Pericardium fibroblast (primary cell): ENCODE measurements around the gene KIF19. TPM values are rescaled to one million over a fixed set of nuclear protein-coding genes. Genes with fewer than 3 reads are reported as not detected.

ENCODE experiments used
- total RNA-seq: library from RNA; depleted of rRNA; stranded (reverse); fragments of >200 nt; gene quantifications from 2 replicates; pipeline ENCODE4 v1.2.3, GENCODE V29; 2015

The KIF19 gene
- not detected in 2 replicates for total RNA-seq

GRCh38 chr17:74325743-74326379 is at the start of gene KIF19:
Gene KIF19, plus strand, starts transcription at chr17:74326226. Its CDS starts 124 bp downstream, at chr17:74326350.

GRCh38 chr17:74361230-74362068 is 35.4 kb downstream of the KIF19 start, which contains the start of gene BTBD17:
Gene BTBD17, minus strand, starts transcription at chr17:74361868. Its CDS starts 49 bp downstream, at chr17:74361819.

GRCh38 chr17:74367206-74367605 is 41.2 kb downstream of the KIF19 start, which contains the start of gene GPR142:
Gene GPR142, plus strand, starts transcription at chr17:74367506. Its CDS starts 2,035 bp downstream, at chr17:74369541.

Other genes with a start within 250 kb of the KIF19 start
- 1,163 and 1,192 TPM in 2 replicates for gene RPL38, start 122.5 kb upstream of the KIF19 start, total RNA-seq
- 11.9 and 18.2 TPM in 2 replicates for gene TTYH2, start 112.7 kb upstream of the KIF19 start, total RNA-seq
- not detected in 2 replicates for gene DNAI2, start 52.0 kb upstream of the KIF19 start, total RNA-seq
- not detected in 2 replicates for gene BTBD17, start 35.6 kb downstream of the KIF19 start, total RNA-seq
- not detected in 2 replicates for gene GPR142, start 41.3 kb downstream of the KIF19 start, total RNA-seq
- 6.9 and 54.8 TPM in 2 replicates for gene GPRC5C, start 105.9 kb downstream of the KIF19 start, total RNA-seq
- gene CD300A, start 140.4 kb downstream of the KIF19 start, total RNA-seq = not detected in 2 replicates
- gene CD300LB, start 205.2 kb downstream of the KIF19 start, total RNA-seq = not detected in 2 replicates
- not detected in 2 replicates for gene CD300C, start 219.9 kb downstream of the KIF19 start, total RNA-seq
- not detected in 2 replicates for gene CD300H, start 241.3 kb downstream of the KIF19 start, total RNA-seq